ENCODE measurements around the gene TACO1.

TACO1 gene

DNA sequence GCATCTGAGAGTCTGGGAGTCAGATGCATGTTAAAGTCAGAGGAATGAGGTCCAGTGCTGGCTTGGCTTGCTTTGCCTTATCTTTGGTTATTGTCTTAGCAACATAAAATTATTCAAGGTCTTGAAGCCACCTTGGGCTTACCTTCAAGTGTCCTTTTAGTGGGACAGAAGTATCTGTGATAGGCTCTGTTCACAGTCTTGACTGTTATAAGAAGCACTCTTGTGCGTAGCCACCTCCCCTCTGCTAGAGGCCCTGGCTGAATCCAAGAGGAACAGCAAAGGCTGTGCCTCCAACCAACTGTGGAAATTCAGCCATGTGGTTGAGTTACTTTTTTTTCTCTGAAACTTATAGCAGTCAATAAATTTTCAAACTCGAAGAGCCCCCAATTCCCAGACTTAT lies 13.0 kb downstream of the TACO1 start:
- DNase-seq: no peak
- Mint-ChIP-seq H3K9me3 (no peaks in the 10 kb centered on the region), H3K36me3 (ENCODE audit: insufficient read depth) (peaks cover 5% of the 10 kb centered on the region), H3K4me1 (ENCODE audit: low read depth in 2 of 2) (peaks cover 17 to 20% of the 10 kb centered on the region in 2 donors), H3K4me3 (no peak overlapping the region), H3K27ac (no peak overlapping the region), H3K27me3 (no peaks in the 10 kb centered on the region)
- no peak for ATAC-seq (replicated peaks)

DNA sequence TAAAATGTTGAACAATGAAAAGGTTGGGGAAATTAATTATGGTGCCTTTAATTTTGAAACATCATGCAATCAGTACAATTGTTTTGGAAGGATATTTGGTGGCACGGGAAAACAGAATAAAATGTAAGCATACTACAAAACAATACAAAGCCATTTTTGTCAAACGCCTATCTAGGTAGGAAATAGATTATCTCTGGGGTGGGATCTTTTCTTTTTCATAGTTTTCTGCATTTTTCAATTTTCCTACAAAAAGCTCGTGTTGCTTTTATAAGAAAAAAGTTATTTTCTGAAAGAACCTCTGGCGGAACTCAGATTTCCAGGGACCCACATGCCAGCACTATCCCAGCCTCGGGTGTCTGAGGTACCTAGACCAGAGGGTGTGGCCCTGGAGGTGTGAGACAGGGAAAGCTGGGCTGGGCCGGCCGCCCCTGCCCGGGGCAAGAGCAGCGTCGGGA lies 20.6 kb downstream of the TACO1 start:
- no peaks in the 10 kb centered on the region for H3K27me3 Mint-ChIP-seq
- no peak for ATAC-seq (replicated peaks)
- no peak for DNase-seq
- peak overlapping the region; percentile 86 to 94 for H3K4me3 Mint-ChIP-seq
- peaks cover 26 to 28% of the 10 kb centered on the region in 2 donors for H3K4me1 Mint-ChIP-seq (ENCODE audit: low read depth in 2 of 2)
- peak overlapping the region; percentile 13 to 88 for H3K27ac Mint-ChIP-seq
- H3K9me3 Mint-ChIP-seq: no peaks in the 10 kb centered on the region
- H3K36me3 Mint-ChIP-seq (ENCODE audit: insufficient read depth): peaks cover 7% of the 10 kb centered on the region

DNA sequence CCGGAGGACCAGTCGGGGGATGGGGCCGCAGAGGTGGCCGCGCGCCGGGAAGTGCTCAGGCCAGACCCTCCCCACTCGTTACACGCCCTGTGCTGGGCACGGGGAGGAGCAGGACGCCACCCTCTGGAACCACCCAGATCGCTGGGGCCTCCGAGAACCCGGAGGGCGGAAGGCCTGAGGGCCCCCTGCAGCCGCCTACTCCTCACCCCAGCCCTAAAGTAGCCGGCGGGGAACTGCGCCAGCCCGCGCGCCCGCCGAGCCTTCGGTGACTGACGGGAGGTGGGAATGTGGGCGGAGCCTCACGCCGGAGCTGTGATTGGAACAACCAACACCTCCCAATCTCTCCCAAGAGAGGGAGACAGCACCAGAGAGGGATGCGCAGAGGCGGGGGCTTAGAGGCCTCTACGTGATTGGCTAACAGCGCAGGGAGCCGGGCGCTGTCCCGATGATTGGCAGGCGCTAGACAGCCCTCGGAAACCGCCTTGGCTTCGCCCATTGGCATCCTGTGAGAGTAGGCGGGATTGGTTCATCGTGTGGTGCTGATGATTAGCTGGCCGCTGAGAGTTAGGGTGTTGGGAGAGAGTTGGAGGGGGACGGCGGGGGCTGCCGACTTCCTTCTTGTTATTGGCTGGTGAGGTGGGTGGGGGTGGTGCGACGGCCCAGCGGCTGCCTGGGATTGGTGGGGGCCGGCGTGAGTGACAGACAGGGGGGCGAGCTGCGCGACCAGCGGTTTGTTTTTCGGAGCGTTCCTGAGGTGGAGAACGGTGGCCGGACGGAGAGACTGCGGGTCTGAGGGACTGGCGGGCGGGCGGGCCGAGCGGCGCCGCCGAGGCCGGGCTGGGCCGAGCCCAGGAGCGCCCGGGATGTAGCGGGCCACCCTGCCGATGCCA lies 21.2 kb downstream of the TACO1 start, which contains the start of gene MAP3K3:
Gene MAP3K3 (plus strand): TSS at position 734 of the 890 bp plus-strand sequence. CDS start 343 bp downstream, outside the sequence.
- Mint-ChIP-seq H3K4me1 (ENCODE audit: low read depth in 2 of 2) (peaks cover 30 to 35% of the 10 kb centered on the region in 2 donors), H3K27ac (peak within 1 kb of the TSS; percentile 88 to 93), H3K4me3 (peak within 1 kb of the TSS; percentile 94 to 97), H3K27me3 (no peaks in the 10 kb centered on the region), H3K36me3 (ENCODE audit: insufficient read depth) (peaks cover 7% of the 10 kb centered on the region), H3K9me3 (no peaks in the 10 kb centered on the region)
- peak; percentile 92 to 94 (median 93) for DNase-seq
- ATAC-seq (replicated peaks): peak; percentile 88

DNA sequence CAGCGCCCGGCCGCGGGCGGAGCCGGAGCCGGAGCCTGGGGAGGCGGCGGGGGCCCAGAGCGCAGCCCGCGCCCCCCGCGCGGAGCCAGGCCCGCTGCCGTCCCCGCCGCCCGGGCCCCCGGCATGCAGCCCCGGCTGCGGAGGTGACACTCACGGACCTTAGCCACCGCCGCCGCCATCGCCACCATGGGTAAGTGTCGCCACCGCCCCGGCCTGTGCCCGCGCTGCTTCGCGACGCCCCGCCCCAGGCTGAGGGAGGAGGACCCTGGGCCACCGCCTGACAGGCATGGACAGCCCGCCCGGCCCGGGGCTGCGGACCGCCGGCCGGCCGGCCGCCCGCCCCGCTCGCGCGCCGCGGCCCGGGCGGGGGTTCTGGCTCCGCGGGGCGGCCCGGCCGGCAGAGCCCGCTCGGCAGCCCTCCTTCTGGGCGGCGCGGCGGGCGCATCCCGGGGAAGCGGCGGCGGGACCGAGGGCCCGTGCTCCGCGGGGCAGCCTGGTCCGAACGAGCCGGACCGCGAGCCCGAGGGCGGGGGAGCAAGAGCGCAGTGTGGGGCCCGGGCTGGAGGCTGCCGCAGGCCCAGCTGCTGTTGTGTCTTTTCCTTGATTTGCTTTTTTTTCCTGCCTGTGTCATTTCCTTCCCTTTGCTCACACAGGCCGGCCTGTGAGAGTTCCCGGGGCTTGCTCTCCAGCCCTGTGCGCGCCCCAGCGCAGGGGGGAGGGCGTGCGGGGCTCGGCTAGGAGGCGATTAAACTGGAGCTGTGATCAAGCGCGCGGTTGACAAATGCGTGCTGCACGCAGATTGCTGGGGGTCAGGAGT lies 22.1 kb downstream of the TACO1 start:
- Mint-ChIP-seq H3K27ac (peak overlapping the region; percentile 88 to 93), H3K36me3 (ENCODE audit: insufficient read depth) (peaks cover 7% of the 10 kb centered on the region), H3K9me3 (no peaks in the 10 kb centered on the region), H3K27me3 (no peaks in the 10 kb centered on the region), H3K4me1 (ENCODE audit: low read depth in 2 of 2) (peaks cover 35 to 39% of the 10 kb centered on the region in 2 donors), H3K4me3 (peak overlapping the region; percentile 94 to 97)
- peak; percentile 34 for ATAC-seq (replicated peaks)
- DNase-seq: peak in 2 of 3 experiments; percentile 42 to 51

DNA sequence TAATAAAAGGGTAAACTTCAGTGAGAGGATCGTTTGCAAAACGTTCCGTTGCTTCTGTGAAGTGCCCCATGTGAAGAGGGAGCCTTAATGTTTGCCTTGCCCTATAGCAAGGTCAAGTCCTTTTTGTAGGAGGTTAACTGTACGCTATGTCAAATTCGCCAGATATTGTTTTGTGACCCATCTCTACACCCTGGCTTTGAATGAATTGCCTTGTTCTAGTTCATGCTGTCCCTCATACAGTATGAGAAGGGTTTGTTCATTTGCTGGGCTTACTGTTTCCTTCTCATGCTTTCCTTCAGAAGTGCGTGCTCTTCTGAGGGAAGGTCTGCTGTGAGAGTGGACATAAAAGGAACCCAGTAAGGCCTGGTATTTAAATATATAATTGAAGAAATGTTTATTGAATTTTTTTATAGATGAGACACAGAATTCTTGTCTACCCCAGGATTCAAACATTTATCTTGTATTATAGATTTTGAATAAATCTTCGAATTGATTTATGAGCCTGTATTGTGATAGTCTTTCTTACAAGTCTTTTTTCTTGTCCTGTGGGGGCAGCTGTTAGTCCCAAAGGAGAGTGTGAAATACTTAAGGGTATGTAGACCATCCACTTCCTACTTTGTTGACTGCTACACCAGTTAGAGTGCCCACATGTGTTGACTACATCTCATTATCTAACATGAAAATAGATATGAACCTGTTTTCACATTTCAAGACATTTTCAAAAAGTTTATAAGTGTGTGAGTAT lies 23.3 kb downstream of the TACO1 start:
- Mint-ChIP-seq H3K9me3 (no peaks in the 10 kb centered on the region), H3K4me1 (ENCODE audit: low read depth in 2 of 2) (peaks cover 38 to 39% of the 10 kb centered on the region in 2 donors), H3K27ac (peak overlapping the region; percentile 87 to 93), H3K36me3 (ENCODE audit: insufficient read depth) (peaks cover 14% of the 10 kb centered on the region), H3K4me3 (peak overlapping the region; percentile 94 to 97), H3K27me3 (no peaks in the 10 kb centered on the region)
- ATAC-seq (replicated peaks) (no peak), DNase-seq (no peak)

DNA sequence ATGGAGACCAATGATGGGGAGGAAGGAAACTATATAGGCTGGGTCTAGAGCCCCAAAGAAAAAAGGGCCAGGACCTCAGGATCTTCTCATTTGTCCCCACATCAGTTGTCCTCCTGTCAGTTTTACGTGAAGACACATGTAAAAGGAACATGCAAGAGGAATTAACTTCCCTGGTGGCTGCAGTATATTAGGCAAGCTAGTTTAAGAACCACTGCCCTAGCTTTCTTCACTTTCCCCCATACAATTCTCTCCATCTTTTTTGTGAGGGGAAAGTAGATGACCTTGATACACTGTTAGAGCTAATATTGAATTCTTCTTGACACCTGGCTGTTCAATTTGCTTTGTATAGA lies 23.8 kb downstream of the TACO1 start:
- Mint-ChIP-seq H3K27ac (no peak overlapping the region), H3K27me3 (no peaks in the 10 kb centered on the region), H3K36me3 (ENCODE audit: insufficient read depth) (peaks cover 18% of the 10 kb centered on the region), H3K4me1 (ENCODE audit: low read depth in 2 of 2) (peaks cover 38 to 39% of the 10 kb centered on the region in 2 donors), H3K4me3 (peak overlapping the region; percentile 26 to 97), H3K9me3 (no peaks in the 10 kb centered on the region)
- DNase-seq (no peak), ATAC-seq (replicated peaks) (no peak)

DNA sequence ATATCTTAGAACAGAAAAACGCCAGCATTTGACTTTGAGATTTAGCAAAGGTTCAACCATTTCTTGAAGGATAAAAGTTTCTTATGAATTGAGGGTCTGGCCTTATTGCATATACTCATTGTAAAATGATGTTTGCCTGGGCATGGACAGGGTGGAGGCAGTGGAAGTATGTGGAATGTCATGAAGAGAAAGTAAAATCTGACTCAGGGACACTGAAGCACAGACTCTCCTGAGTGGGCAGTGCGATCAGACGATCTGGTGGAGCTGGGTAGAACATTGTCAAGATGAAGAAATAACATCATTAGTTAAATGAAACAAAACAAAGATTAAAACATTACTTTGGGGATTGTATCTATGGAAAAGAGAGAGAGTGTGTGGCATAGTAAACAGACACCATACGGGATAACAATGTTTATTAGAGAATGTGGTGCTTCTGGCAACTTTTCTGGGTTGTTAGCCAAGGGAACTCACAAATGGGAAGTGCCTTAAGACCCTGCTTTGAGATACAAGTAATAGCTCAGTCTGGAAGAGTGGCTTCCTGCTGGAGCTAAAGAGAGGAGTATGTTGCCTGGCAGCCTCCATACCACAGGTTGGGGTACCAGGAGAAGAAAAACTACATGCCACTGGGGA lies 26.0 kb downstream of the TACO1 start:
- H3K27ac Mint-ChIP-seq: no peak overlapping the region
- peaks cover 21% of the 10 kb centered on the region for H3K36me3 Mint-ChIP-seq (ENCODE audit: insufficient read depth)
- H3K27me3 Mint-ChIP-seq: no peaks in the 10 kb centered on the region
- ATAC-seq (replicated peaks) (no peak), DNase-seq (no peak)
- H3K9me3 Mint-ChIP-seq: no peaks in the 10 kb centered on the region
- H3K4me3 Mint-ChIP-seq: peak overlapping the region in 1 of 2 donors; percentile 3
- peaks cover 41 to 43% of the 10 kb centered on the region in 2 donors for H3K4me1 Mint-ChIP-seq (ENCODE audit: low read depth in 2 of 2)

DNA sequence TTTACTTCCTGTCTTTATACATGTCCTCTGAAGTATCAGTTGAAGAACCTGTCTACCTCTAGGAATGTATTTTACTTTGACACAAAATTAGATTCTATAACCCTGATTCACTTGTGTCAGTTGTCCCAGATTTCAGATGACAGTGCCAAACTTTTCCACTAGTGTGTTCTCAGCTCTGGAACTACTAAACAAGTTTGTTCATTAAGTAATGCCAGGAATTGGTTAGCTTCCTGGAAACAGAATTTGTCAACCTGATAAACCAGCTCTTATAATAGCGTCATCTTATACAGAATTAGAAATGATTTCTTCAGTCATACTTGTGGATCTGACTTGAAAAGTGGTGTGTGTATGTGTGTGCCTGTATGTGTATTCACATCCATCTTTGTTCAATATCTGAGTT lies 28.9 kb downstream of the TACO1 start:
- no peaks in the 10 kb centered on the region for H3K27me3 Mint-ChIP-seq
- DNase-seq (no peak), ATAC-seq (replicated peaks) (no peak)
- H3K4me1 Mint-ChIP-seq (ENCODE audit: low read depth in 2 of 2): peaks cover 32 to 36% of the 10 kb centered on the region in 2 donors
- no peaks in the 10 kb centered on the region for H3K9me3 Mint-ChIP-seq
- no peak overlapping the region for H3K27ac Mint-ChIP-seq
- H3K36me3 Mint-ChIP-seq (ENCODE audit: insufficient read depth): peaks cover 28% of the 10 kb centered on the region
- no peak overlapping the region for H3K4me3 Mint-ChIP-seq

DNA sequence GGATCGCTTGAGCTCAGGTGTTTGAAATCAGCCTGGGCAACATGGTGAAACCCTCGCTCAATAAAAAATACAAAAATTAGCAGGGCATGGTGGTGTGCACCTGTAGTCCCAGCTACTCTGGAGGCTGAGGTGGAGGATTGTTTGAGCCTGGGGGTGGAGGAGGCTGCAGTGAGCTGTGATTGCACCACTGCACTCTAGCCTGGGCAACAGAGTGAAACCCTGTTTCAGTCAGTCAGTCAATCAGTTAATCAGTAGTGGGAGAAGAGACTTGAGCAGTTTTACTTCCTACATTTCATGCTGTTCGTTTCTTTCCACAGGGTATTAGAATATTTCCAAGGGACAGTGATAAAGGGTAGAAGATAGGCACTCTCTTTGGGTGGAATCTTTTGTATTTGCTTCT lies 30.4 kb downstream of the TACO1 start:
- H3K4me1 Mint-ChIP-seq (ENCODE audit: low read depth in 2 of 2): peaks cover 28 to 29% of the 10 kb centered on the region in 2 donors
- H3K4me3 Mint-ChIP-seq: no peak overlapping the region
- no peak overlapping the region for H3K27ac Mint-ChIP-seq
- no peaks in the 10 kb centered on the region for H3K9me3 Mint-ChIP-seq
- ATAC-seq (replicated peaks): no peak
- H3K27me3 Mint-ChIP-seq: no peaks in the 10 kb centered on the region
- no peak for DNase-seq
- H3K36me3 Mint-ChIP-seq (ENCODE audit: insufficient read depth): peaks cover 37% of the 10 kb centered on the region

DNA sequence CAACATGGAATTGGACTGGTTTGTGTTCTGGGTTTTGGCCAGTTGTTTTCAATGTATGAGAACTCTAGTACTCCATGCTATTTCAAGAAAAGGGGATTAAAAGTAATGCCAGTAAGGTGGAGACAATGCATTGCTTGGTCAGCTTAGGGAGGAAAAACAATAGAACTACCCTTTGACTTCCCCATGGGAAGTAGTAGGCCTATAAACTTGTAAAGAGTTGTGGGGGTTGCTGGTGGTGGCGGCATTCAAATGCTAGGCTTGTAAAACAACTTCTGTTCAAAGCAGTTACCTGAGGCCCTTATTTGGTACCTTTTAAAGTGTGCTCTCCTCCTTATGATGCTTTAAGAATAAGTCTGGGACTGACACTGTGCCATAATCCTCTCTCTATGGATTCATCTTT lies 30.9 kb downstream of the TACO1 start:
- H3K27me3 Mint-ChIP-seq: no peaks in the 10 kb centered on the region
- H3K4me1 Mint-ChIP-seq (ENCODE audit: low read depth in 2 of 2): peaks cover 26 to 27% of the 10 kb centered on the region in 2 donors
- H3K4me3 Mint-ChIP-seq: no peak overlapping the region
- ATAC-seq (replicated peaks) (no peak), DNase-seq (no peak)
- no peak overlapping the region for H3K27ac Mint-ChIP-seq
- no peaks in the 10 kb centered on the region for H3K9me3 Mint-ChIP-seq
- H3K36me3 Mint-ChIP-seq (ENCODE audit: insufficient read depth): peaks cover 43% of the 10 kb centered on the region

DNA sequence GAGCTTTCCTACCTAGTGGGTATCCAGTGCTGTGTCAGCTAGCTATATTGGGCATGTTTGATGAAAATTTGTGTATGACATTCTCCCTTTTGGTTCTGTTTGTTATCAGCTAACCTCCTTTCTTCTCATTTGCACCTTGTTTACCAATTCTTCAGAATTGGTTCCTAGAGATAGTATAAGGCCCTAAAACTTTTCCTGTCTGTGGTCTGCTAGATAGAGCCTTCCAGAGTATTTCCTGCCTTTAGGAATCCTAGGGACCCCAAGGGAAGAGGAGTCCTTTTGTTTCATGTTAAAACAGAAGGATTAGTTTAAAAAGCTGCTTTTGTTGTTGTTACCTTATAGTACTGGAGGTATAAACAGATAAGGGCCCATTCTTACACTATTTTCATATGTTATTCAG lies 33.0 kb downstream of the TACO1 start:
- ATAC-seq (replicated peaks) (no peak), DNase-seq (no peak)
- peaks cover 16 to 22% of the 10 kb centered on the region in 2 donors for H3K4me1 Mint-ChIP-seq (ENCODE audit: low read depth in 2 of 2)
- no peaks in the 10 kb centered on the region for H3K27me3 Mint-ChIP-seq
- H3K36me3 Mint-ChIP-seq (ENCODE audit: insufficient read depth): peaks cover 47% of the 10 kb centered on the region
- no peak overlapping the region for H3K4me3 Mint-ChIP-seq
- no peaks in the 10 kb centered on the region for H3K9me3 Mint-ChIP-seq
- peak overlapping the region in 1 of 2 donors; percentile 21 for H3K27ac Mint-ChIP-seq

DNA sequence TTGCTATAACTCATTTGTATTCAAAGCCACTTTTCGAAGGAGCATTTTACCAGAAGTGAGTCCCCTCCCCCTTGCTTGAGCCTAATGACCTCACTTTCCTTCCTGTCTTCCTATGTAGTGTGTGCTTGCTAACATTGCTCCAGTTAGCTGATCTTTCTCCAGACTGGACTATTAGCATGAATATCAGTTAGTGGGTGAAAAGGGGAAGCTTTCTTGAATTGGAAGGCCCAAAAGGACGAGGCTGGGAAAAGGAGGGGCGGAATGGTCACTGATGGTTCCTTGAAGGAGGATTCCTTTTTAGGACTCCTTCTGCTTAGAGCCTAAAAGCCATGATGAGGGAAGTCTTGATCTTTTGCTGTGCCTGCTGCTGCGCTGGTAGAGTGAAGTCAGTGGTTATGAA lies 33.5 kb downstream of the TACO1 start:
- H3K4me1 Mint-ChIP-seq (ENCODE audit: low read depth in 2 of 2): peaks cover 18 to 25% of the 10 kb centered on the region in 2 donors
- peaks cover 43% of the 10 kb centered on the region for H3K36me3 Mint-ChIP-seq (ENCODE audit: insufficient read depth)
- no peak overlapping the region for H3K4me3 Mint-ChIP-seq
- no peak for DNase-seq
- H3K27me3 Mint-ChIP-seq: no peaks in the 10 kb centered on the region
- H3K27ac Mint-ChIP-seq: peak overlapping the region in 1 of 2 donors; percentile 21
- no peak for ATAC-seq (replicated peaks)
- no peaks in the 10 kb centered on the region for H3K9me3 Mint-ChIP-seq
